ENCODE measurements around the gene ATP2B1.

Gene ATP2B1

DNA sequence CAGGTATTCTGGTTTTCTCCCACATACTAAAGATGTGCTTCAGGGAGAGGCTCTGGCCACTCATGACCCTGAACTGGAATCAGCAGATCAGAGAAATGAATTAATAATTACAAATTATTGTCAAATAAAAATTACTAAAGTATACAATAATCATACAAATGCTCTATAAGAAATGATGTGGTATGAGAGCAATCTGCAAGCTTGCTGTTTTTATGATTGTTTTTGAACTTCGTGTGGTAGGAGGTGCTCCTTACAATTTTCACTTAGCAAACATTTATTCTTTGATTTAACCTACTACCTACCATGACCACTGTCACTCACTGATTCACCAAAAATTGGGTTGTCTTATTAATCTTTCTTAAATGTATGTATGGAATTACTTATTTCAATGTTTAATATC lies 16.2 kb downstream of the ATP2B1 start:
- Histone ChIP-seq H4K20me1 (ENCODE audit: insufficient read depth, low read length) (0 out of 2 replicates have a peak, but pooled peaks cover 2% of the 10 kb centered on the region), H3K4me3 (ENCODE audit: low read depth, low read length, poor library complexity, severe bottlenecking) (no peak overlapping the region), H3K4me1 (ENCODE audit: insufficient read depth, low read length, severe bottlenecking) (peaks cover 42% of the 10 kb centered on the region), H3K9me3 (ENCODE audit: low read length) (no peaks in the 10 kb centered on the region), H3K27me3 (ENCODE audit: insufficient read depth, low read length) (no peaks in the 10 kb centered on the region), H3K4me2 (ENCODE audit: low read length) (no peak overlapping the region), H3K27ac (ENCODE audit: low read depth, low read length, poor library complexity, severe bottlenecking) (no peak overlapping the region), H3K36me3 (ENCODE audit: insufficient read depth, low read length) (peaks cover 39% of the 10 kb centered on the region), H3K9ac (ENCODE audit: low read length) (no peak overlapping the region), H3K79me2 (ENCODE audit: insufficient read depth, low read length) (peaks cover 100% of the 10 kb centered on the region), H3F3A (ENCODE audit: insufficient read depth, low read length) (no peaks in the 10 kb centered on the region), H2AFZ (ENCODE audit: low read length) (no peak overlapping the region), H3K9me2 (ENCODE audit: low read depth, low read length) (no peaks in the 10 kb centered on the region)
- no peak for TF ChIP-seq CTCF (IDR thresholded peaks at IDR 0.05; ENCODE audit: low read length)
- no peak for TF ChIP-seq EZH2 (IDR thresholded peaks at IDR 0.05; ENCODE audit: borderline replicate concordance, low read length)

DNA sequence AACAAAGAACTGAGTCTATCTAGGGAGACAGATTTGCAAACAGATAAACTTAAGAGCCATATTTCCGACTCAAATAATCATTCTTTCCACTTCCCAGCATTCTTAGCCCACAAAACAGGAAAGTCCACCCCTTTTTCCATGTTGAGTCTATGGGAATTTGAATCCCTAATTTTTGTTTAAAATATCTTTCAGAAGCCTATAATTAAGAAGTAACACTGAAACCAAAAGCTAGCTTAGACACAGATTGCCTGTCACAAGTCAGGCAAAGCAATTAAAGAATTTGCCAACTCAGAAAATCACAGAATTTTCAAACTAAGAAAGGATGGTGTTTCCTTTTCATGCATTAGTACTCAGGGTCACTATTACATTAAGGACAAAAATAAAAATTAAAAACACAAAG lies 17.0 kb downstream of the ATP2B1 start:
- no peaks in the 10 kb centered on the region for H4K20me1 ChIP-seq (ENCODE audit: insufficient read depth, low read length)
- H2AFZ ChIP-seq (ENCODE audit: low read length), result no peak overlapping the region
- TF ChIP-seq CTCF (IDR thresholded peaks at IDR 0.05; ENCODE audit: low read length) (no peak), EZH2 (IDR thresholded peaks at IDR 0.05; ENCODE audit: borderline replicate concordance, low read length) (no peak)
- H3K9ac ChIP-seq (ENCODE audit: low read length), result no peak overlapping the region
- no peak overlapping the region for H3K27ac ChIP-seq (ENCODE audit: low read depth, low read length, poor library complexity, severe bottlenecking)
- H3K79me2 ChIP-seq (ENCODE audit: insufficient read depth, low read length), result peaks cover 100% of the 10 kb centered on the region
- 0 out of 2 replicates have a peak, but pooled peaks cover 4% of the 10 kb centered on the region for H3K9me3 ChIP-seq (ENCODE audit: low read length)
- no peaks in the 10 kb centered on the region for H3K27me3 ChIP-seq (ENCODE audit: insufficient read depth, low read length)
- no peak overlapping the region for H3K4me3 ChIP-seq (ENCODE audit: low read depth, low read length, poor library complexity, severe bottlenecking)
- peaks cover 34% of the 10 kb centered on the region for H3K4me1 ChIP-seq (ENCODE audit: insufficient read depth, low read length, severe bottlenecking)
- H3K4me2 ChIP-seq (ENCODE audit: low read length), result no peak overlapping the region
- no peaks in the 10 kb centered on the region for H3F3A ChIP-seq (ENCODE audit: insufficient read depth, low read length)
- H3K9me2 ChIP-seq (ENCODE audit: low read depth, low read length), result no peaks in the 10 kb centered on the region
- H3K36me3 ChIP-seq (ENCODE audit: insufficient read depth, low read length), result peaks cover 46% of the 10 kb centered on the region

DNA sequence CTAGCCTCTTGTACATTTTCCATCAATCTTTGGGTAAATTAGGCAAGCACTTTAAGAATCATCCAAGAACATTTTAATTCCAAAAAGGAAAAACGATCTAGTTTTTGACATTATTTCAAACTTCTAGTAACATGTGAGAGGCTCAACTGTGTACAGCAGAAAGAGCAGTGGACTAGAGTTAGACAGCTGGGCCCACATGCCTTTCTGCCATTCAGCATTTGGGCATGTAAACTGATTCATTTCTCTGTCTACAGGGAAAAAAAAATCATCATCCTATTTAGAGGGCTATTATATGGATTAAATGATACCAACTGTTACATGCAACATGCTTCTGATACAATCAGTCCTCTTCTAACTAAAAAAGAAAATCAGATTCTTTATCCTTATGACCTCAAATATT lies 17.7 kb downstream of the ATP2B1 start:
- Histone ChIP-seq H3K9me2 (ENCODE audit: low read depth, low read length) (no peaks in the 10 kb centered on the region), H3K27ac (ENCODE audit: low read depth, low read length, poor library complexity, severe bottlenecking) (no peak overlapping the region), H3K79me2 (ENCODE audit: insufficient read depth, low read length) (peaks cover 100% of the 10 kb centered on the region), H3K36me3 (ENCODE audit: insufficient read depth, low read length) (peaks cover 54% of the 10 kb centered on the region), H3K9me3 (ENCODE audit: low read length) (0 out of 2 replicates have a peak, but pooled peaks cover 7% of the 10 kb centered on the region), H4K20me1 (ENCODE audit: insufficient read depth, low read length) (no peaks in the 10 kb centered on the region), H3K4me3 (ENCODE audit: low read depth, low read length, poor library complexity, severe bottlenecking) (no peak overlapping the region), H3F3A (ENCODE audit: insufficient read depth, low read length) (no peaks in the 10 kb centered on the region), H3K9ac (ENCODE audit: low read length) (no peak overlapping the region), H3K4me2 (ENCODE audit: low read length) (no peak overlapping the region), H3K4me1 (ENCODE audit: insufficient read depth, low read length, severe bottlenecking) (peaks cover 27% of the 10 kb centered on the region), H2AFZ (ENCODE audit: low read length) (no peak overlapping the region), H3K27me3 (ENCODE audit: insufficient read depth, low read length) (no peaks in the 10 kb centered on the region)
- TF ChIP-seq EZH2 (IDR thresholded peaks at IDR 0.05; ENCODE audit: borderline replicate concordance, low read length), result no peak
- TF ChIP-seq CTCF (IDR thresholded peaks at IDR 0.05; ENCODE audit: low read length), result no peak

Measured in OCI-LY1 (cell line).